ENCODE data around the gene SLC9A2.

SLC9A2 gene

DNA sequence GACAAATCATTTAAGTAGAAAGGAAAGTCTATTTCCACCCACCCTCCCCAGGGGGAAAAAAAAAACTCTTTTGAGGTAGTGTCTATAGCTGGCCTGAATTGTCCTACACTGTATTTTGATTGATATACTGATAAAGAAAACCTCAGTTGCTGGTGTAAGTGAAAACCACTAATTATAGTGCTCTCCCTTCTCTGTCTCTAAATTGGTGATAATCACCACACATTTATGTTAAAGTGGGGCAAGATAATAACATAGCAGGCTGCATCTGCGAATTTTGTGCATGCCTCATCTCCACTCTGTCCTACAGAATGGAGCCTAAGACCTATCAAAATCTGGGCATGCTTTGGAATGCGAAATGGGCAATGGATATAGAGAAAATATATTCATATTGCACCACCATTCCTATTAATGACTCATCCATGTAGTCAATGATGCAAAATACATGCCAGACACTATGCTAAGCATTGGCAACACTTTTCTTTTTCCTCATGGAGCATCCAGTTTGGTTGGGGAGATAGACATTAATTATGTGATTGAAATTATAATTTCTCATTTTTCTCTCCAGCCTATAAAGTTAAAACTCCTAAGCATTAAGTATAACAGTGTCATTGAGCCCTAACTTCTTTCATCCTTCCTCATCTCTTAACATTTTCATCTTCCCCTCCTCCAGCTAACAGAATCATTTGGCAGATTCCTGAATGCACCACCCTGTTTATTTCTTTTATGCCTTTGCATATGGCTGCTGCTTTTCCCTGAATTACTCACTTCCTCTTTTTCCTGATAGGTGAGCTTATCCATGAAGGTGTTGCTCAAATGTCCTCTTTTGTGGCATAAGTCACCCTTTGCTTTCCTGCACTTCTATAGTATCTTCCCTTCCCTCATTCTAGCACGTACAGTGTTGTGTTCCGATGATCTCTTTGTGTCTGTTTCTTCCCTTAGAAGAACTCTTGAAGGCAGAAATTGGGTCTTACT, 58.2 kb downstream of the SLC9A2 start:
- H3K27ac Mint-ChIP-seq, result no peak overlapping the region
- peaks cover 10% of the 10 kb centered on the region for H3K27me3 Mint-ChIP-seq
- no peak overlapping the region for H3K4me3 Mint-ChIP-seq
- H3K36me3 Mint-ChIP-seq, result no peaks in the 10 kb centered on the region
- no peaks in the 10 kb centered on the region for H3K9me3 Mint-ChIP-seq
- H3K4me1 Mint-ChIP-seq, result peaks cover 1% of the 10 kb centered on the region
- ATAC-seq, result no peak

DNA sequence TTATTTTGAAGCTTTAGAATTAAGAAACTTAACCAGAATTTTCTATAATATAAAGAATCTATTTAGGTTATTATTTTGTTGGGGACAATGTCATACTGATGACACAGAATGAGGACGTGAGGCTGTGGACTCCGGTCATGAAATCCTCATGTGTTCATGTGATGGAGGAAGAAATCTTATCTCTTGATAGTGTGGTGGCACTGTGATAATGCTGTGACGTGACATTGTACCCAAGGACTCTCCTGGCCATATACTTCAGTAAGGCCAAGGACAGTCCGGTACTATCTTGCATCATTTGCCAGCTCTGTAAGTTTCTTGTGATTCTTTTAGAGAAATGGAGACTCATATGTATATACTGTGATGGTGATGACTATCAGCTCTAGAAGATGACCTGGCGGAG, 59.1 kb downstream of the SLC9A2 start:
- Mint-ChIP-seq H3K4me1 (no peaks in the 10 kb centered on the region), H3K4me3 (no peak overlapping the region), H3K9me3 (no peaks in the 10 kb centered on the region), H3K27ac (no peak overlapping the region), H3K36me3 (no peaks in the 10 kb centered on the region), H3K27me3 (peaks cover 15% of the 10 kb centered on the region)
- no peak for ATAC-seq

DNA sequence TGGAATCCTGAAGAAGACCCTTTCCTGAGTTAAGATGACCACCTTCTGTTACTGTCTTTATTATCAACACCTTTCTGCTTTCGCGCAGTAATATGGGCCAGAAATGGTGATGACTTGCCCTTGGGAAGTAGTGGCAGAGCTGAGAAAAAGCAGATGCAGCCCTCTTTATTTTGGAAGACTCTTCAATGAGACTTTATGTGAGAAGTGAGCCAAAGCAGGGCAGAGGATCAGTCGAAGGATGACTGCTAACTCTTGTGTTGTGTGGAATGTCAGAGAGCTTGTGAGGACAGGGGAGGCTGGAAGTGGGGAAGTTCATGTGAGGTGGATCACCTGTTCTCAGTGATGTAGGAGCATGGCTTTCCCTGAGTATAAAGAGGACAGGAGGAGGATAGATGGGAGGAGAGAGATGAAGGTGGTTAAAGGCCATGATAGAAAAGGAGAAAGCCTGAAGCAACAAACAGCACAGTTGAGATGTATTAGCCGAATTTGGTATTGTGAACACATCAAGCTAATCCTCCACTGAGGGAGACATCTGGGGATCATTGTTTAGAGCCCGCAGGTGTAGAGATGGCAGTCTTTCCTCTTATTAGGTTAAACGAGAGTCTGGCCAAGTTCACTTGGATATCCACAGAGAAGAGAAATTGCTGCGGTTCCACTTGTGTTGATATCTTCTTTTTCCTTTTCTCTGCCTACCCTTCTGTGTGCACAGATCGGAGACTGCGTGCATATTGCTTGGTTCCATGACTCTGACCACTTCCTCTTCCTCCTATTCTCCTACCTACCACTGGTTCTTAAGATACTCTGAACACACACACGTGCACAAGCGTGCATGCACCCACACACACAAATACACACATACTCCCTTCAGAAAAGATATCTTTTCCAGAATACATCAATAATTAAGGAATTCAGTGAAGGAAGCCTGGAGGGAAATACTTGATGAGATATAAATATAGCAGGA, 67.4 kb downstream of the SLC9A2 start:
- ATAC-seq, result peak; percentile 71
- H3K9me3 Mint-ChIP-seq, result no peaks in the 10 kb centered on the region
- H3K4me3 Mint-ChIP-seq, result no peak overlapping the region
- peaks cover 9% of the 10 kb centered on the region for H3K27me3 Mint-ChIP-seq
- no peaks in the 10 kb centered on the region for H3K36me3 Mint-ChIP-seq
- H3K4me1 Mint-ChIP-seq, result no peaks in the 10 kb centered on the region
- H3K27ac Mint-ChIP-seq, result no peak overlapping the region

DNA sequence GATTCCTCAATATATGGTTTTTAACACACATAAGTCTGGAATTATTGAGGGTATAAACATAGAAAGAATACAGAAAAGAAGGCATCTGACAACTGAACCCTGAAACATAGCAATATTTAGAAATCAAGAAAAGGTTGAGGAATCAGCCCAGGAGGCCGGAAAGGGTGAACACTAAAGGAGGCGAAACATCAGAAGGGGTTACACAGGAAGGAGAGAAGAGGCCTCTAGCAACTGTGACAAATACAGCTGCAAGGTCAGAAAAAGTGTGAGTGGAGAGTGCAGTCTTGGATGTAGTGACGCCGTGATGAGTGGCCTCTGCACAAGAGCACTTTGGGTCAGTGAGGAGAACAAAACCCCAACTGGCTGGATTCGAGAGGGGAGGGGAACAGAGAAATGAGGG, 70.7 kb downstream of the SLC9A2 start:
- no peak overlapping the region for H3K27ac Mint-ChIP-seq
- no peaks in the 10 kb centered on the region for H3K36me3 Mint-ChIP-seq
- H3K4me3 Mint-ChIP-seq, result no peak overlapping the region
- ATAC-seq, result no peak
- H3K4me1 Mint-ChIP-seq, result no peaks in the 10 kb centered on the region
- peaks cover 7% of the 10 kb centered on the region for H3K27me3 Mint-ChIP-seq
- H3K9me3 Mint-ChIP-seq, result no peaks in the 10 kb centered on the region

DNA sequence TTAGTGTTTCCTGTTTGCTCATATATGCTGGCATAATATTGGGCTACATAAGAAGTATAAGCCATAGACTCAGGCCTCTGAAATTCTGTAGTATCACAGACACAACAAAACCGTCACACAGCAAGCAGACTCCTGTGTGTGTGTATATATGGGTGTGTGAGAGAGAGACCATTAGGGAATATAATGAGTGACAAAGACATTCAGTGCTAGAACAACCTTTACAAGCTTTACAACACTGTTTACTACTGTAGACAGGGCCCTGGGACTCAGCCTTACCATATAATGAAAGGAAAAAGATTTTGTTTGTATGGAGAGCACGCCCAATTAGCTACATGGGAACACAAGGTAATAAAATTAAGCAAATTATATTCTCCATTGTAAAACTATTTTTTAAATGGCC, 77.1 kb downstream of the SLC9A2 start:
- Mint-ChIP-seq H3K36me3 (no peaks in the 10 kb centered on the region), H3K4me3 (no peak overlapping the region), H3K27ac (no peak overlapping the region), H3K4me1 (no peaks in the 10 kb centered on the region), H3K9me3 (no peaks in the 10 kb centered on the region), H3K27me3 (peaks cover 7% of the 10 kb centered on the region)
- ATAC-seq, result no peak

DNA sequence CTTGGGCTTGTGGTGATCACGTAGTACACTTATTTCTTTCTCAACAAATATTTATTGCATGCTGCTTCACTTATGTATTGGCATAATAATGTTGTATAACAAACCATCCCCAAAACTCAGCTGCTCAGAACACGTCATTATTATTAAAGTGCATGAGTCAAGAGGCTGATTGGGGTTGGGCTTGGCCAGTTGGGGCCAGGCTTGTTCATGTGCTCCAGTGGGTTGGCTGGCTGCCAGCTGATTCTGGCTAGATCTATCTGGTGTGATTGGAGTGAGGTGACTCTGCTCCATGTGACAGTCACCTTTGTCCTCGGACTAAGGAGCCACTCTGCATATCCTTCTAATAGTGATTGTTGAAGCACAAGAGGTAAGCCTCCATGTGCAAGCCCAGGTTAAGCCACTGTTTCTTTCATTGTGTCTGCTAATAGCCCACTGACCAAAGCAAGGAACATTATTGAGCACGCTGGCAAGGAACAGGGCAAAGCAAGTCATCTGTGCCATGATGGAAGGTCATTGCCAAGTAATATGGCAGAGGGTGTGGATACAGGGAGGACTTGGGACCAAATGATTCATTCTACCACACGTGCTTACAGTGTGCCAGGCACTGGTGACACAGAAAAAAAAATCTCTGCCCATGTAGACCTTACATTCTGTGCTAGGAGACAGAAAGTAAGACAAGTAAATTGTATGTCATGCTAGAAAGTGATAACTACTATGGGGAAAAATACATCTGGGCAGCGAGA, 79.2 kb downstream of the SLC9A2 start:
- ATAC-seq, result no peak
- no peaks in the 10 kb centered on the region for H3K4me1 Mint-ChIP-seq
- H3K9me3 Mint-ChIP-seq, result no peaks in the 10 kb centered on the region
- H3K36me3 Mint-ChIP-seq, result no peaks in the 10 kb centered on the region
- H3K27ac Mint-ChIP-seq, result no peak overlapping the region
- H3K27me3 Mint-ChIP-seq, result peaks cover 3% of the 10 kb centered on the region
- no peak overlapping the region for H3K4me3 Mint-ChIP-seq

DNA sequence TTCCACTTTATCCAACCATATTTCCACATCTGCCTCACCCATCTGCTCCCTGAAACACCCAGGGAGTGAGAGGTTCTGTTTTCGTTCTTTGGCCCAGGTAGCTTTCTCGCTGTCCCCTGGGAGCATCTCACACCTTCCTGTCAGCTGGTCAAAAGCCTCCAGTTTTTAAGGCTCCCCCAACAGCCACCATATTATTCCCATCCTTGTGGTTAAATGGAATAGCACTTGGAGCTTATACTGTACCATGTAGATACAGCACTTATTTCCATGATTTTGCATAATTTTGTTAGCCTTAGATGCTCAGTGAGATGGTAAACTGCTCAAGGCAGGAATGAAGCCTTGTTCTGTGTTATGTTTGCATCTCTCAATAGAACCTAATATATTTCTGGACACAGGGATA, 84.0 kb downstream of the SLC9A2 start:
- H3K9me3 Mint-ChIP-seq, result no peaks in the 10 kb centered on the region
- no peak for ATAC-seq
- H3K4me3 Mint-ChIP-seq, result no peak overlapping the region
- H3K27ac Mint-ChIP-seq, result no peak overlapping the region
- H3K27me3 Mint-ChIP-seq, result peaks cover 9% of the 10 kb centered on the region
- H3K36me3 Mint-ChIP-seq, result no peaks in the 10 kb centered on the region
- no peaks in the 10 kb centered on the region for H3K4me1 Mint-ChIP-seq

DNA sequence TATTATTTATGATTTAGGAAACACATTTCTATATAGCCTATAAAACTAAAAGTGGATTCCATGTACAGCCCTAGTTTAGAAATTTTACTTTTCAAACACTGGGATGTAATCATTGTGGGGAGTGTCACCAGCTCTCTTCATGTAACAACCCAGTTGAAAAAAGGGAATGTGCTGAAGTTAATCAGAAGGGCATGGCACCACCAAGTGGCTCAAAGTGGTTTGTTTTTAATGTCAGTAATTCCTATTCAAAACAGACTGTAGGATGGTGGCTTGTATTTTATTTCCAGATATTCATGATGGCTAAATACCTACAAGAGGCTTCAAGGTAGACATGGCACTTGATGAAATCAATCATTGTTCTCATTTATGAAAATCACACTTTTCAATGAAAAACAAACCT, 84.4 kb downstream of the SLC9A2 start:
- H3K27ac Mint-ChIP-seq, result no peak overlapping the region
- H3K9me3 Mint-ChIP-seq, result no peaks in the 10 kb centered on the region
- ATAC-seq, result no peak
- H3K27me3 Mint-ChIP-seq, result peaks cover 9% of the 10 kb centered on the region
- H3K36me3 Mint-ChIP-seq, result no peaks in the 10 kb centered on the region
- no peaks in the 10 kb centered on the region for H3K4me1 Mint-ChIP-seq
- H3K4me3 Mint-ChIP-seq, result no peak overlapping the region

DNA sequence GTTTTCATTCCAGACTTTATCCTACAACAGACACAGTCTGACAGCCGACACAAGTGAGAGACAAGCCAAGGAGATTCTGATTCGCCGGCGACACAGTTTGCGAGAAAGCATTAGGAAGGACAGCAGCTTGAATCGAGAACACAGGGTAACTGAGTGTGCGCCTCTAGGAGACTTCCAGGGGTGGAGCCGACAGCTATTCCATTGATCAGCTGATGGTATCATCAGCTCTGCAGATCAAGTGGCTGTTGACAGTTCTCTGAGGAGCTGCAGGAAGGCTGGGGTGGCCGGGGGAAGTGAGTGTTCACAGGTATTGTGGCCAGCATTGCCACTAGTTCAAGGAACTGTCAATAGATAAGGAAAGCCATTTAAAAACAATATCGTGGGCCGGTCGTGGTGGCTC, 85.2 kb downstream of the SLC9A2 start:
- no peak for ATAC-seq
- Mint-ChIP-seq H3K4me3 (no peak overlapping the region), H3K27ac (no peak overlapping the region)

DNA sequence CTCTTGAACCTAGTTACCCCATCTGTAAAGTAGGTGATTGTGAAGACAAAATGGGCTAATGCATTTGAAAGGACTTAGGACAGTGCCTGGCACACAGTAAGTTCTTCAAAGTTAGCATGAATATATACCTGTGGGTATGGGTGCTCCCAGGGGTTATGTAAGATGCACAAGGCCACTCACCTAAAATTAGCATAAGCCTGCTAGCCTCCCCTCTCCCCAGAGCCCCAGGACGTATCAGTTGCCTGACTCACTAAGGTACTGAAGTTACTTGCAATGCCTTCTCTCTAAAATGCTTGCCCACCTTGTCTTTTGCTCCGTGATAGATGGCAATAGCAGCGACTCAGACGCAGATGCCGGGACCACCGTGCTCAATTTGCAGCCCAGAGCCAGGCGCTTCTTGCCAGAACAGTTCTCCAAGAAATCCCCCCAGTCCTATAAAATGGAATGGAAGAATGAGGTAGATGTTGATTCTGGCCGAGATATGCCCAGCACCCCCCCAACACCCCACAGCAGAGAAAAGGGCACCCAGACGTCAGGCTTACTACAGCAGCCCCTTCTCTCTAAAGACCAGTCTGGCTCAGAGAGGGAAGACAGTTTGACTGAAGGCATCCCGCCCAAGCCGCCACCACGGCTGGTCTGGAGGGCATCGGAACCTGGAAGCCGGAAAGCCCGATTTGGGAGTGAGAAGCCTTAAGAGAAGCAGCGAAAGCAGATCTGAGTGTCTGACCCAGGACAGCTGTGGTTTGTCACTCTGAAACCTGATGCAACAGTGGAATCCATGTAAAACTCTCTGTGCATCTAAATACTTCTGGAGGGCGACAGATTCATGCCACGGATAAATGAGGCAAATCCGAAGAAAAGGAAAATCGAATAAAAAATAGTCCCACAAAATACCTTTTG, 88.7 kb downstream of the SLC9A2 start:
- Mint-ChIP-seq H3K27me3 (peaks cover 9% of the 10 kb centered on the region), H3K9me3 (no peaks in the 10 kb centered on the region), H3K4me1 (no peaks in the 10 kb centered on the region), H3K4me3 (no peak overlapping the region), H3K36me3 (no peaks in the 10 kb centered on the region), H3K27ac (no peak overlapping the region)
- ATAC-seq, result no peak

More for the DNA sequence above, 85.2 kb downstream of the SLC9A2 start:
- Mint-ChIP-seq H3K27me3 (peaks cover 9% of the 10 kb centered on the region), H3K4me1 (no peaks in the 10 kb centered on the region), H3K36me3 (no peaks in the 10 kb centered on the region), H3K9me3 (no peaks in the 10 kb centered on the region)

DNA sequence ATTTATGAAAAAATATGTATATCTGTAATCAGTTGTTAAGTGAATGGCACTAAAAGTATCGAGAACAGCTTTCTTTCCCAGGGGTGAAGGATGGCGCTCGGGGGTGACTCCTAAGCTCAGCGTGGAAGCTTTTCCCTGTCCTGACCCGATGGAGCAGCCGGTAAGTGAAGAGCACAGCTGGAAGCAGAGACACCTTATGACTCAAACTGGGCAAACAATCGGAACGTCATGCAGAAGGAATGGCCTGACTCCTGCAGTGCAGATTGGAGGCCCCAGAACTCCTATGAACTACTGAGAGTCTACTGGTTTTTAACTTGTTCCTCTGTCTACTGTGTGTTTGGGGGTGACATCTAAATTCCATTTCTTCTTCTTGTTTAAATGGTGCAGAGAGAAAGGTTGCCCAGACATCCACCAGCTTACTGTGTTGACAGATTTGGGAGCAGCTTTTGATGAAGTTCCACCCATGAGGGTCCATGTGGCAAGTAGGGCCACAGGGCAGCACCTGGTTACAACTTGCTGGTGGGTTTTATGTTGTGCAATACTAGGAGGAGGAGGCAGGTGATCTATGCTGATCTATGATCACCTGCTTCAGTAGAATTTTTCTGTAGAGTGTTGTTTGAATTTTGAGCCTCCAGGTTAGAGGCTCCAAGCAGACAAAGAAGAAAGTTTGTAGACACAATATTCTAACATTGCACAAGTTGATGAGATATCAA, 89.7 kb downstream of the SLC9A2 start:
- Mint-ChIP-seq H3K27ac (no peak overlapping the region), H3K36me3 (no peaks in the 10 kb centered on the region), H3K9me3 (no peaks in the 10 kb centered on the region), H3K4me1 (no peaks in the 10 kb centered on the region), H3K27me3 (peaks cover 9% of the 10 kb centered on the region), H3K4me3 (no peak overlapping the region)
- no peak for ATAC-seq

DNA sequence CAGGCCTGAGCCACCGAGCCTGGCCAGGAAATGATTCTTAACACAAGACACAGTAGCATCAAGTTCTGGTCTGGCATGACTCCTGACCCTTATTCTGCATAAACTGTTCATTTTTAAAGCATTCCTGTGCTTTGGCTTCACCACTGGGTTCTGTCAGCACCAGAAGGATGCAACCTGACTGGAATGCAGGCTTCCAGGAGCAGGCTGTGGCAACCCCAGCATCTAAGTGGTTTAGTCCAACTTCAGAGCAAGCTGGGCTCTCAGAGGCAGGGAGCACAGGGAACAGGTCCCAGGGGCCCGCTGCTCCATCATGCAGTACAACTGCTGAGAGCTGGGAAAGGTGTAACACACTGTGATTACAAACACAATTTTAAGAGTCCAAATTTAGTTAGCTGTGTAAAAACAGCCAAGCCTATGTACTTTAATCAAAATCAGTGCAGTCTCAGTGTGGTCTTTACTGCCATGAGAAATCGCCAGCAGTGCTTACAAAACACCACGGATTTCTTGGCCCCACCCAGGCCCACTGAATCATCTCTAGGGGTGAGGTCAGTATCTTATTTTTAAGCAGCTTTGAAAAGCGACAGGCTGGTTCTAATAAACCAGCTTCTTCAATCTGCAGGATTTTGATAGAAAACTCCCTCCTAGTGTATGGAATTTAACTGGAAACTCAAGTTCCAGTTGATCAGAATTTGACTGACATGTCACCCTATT, 98.1 kb downstream of the SLC9A2 start:
- Mint-ChIP-seq H3K4me3 (no peak overlapping the region), H3K27ac (no peak overlapping the region), H3K4me1 (no peaks in the 10 kb centered on the region), H3K36me3 (peaks cover 53% of the 10 kb centered on the region), H3K9me3 (no peaks in the 10 kb centered on the region), H3K27me3 (no peaks in the 10 kb centered on the region)
- no peak for ATAC-seq

Measured in stimulated activated memory B cell treated with anti-CD40 and anti-IgM and Interleukin-4, amounts not matched to agents 10 μg/mL and 1 μg/mL and 100 μg/mL, for 72 hours (primary cell).